Non-pigmented ciliary epithelial cell (primary cell): Measurements from ENCODE around the gene CUX1.
"Not testable (repeated sequence)": the region's sequence is repeated elsewhere in the genome, so short reads cannot be mapped to it uniquely, and the experiment has no call there.

Experiments
- DNase-seq: peaks from one replicate; pipeline ENCODE4 v3.0.0-alpha.2; 2010; ENCODE audit warnings: low read depth

The CUX1 gene

DNA sequence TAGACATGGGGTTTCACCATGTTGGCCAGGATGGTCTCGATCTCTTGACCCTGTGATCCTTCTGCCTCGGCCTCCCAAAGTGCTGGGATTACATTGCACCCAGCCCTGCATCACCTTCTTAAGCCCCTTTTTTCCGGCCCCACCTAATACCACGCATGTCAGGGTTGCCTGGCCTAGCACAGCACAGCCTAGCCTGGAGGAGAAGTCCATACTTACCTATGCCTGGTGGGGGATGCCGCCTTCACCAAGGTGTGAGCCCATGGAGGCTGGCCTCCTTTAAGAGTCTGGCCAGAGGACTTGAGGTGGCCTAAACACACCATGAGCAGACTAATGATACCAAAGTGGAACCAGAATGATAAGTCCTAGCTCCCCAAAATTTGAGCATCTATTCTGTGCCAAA is 22.0 kb upstream of the CUX1 start:
- no peak for DNase-seq

DNA sequence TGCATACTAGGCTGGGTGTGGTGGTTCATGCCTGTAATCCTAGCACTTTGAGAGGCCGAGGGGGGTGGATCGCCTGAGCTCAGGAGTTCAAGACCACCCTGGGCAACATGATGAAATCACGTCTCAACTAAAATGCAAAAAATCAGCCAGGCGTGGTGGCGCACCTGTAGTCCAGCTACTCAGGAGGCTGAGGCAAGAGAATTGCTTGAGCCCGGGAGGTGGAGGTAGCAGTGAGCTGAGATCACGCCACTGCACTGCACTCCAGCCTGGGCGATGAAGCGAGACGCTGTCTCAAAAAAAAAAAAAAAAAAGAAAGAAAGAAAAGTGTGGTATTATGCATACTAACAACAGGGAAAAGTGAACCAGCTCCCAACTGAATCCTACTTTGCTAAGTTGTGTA is 19.3 kb upstream of the CUX1 start:
- DNase-seq = not testable (repeated sequence)

DNA sequence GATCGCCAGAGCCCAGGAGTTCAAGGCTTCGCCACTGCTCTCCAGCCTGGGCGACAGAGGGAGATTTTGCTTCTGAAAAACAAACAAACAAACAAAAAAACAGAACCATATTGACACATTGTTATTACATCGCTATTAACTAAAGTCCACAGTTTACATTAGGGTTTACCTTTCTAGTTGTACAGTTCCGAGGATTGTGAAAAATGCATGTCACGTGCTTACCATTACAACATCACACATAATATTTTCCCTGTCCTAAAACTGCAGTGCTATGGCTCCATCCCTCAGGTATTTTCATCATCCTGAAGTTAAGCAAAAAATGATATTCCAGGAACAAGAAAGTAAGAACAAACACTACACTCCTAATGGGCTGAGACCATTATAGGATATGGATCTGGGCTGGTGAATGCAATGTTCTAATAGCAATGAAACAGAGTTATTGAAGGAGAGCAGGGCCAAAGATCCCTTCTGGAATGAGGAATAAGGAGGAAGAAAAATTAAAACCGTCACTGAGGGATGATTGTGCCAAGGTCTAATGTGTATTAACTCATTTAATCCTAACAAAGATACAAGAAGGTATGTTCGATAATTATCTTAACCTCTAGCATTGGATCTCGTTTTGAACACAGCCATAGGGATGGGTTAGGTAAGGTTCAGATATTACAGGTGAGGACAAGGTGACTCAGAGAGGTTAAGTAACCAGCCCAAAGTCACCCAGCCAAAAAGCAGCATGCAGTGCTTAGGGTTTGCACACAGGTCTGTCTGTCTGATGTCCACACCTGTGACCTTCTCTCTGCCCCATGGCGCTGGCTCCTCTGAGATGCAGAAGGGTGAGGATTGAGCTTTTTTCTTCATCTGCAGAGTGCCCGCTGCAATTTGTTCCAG is 14.0 kb upstream of the CUX1 start:
- no peak for DNase-seq

DNA sequence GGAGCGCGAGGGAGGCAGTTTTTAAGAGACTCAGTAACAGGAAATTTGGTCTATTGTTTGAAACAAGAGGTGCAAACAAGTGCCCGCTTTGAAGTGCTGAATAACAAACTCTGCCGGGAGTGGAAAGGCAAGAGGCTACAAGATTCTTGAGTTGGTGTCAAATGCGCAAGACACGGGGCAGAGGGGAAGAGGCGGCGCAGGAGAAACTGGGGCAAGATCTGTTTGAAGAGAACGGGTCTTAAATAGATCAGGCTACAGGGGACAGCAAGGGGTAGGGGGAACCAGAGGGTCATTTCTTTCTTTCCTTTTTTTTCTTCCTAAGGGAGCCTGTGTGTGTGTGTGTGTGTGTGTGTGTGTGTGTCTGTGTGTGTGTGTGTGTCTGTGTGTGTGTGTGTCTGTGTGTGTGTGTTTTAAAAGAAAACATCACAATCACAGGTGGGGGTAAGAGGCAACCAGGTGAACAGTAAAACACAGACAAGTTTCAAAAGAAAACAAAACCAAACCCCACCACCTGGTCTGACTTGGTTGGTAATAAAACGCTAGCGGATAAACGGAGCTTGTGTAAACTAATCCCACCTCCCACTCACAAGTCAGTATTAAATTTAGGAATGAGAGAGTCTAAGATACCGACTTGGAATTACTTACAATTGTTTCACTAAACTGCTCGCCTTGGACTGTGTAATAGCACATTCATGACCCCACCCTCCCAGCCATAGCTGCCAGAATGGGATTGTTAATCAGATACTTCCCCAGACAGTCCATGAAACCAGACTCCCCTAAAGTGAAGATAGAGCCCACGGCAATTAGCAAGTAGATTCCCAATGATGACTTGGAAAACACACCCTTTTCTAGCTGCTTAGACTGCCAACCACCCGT is 13.1 kb upstream of the CUX1 start:
- DNase-seq = no peak

DNA sequence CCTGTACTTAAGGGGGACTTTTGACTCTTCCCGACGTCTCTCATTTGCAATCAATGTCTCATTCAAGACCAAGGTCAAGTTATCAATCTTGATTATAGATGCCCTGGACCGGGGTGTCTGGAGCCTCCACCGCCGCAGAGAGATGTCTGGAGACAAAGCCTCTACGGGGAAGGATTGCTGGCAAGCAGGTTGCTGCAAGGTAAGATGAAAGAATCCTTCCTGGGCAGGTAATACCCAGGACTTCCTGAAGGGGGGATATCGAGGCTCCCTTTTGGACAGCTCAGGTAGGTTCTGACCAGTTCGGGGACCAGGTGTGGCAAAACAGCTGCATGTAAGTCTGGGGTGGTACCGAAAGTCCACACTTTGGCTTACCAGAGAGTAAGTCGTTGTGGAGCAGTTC is 12.5 kb upstream of the CUX1 start:
- DNase-seq = no peak

DNA sequence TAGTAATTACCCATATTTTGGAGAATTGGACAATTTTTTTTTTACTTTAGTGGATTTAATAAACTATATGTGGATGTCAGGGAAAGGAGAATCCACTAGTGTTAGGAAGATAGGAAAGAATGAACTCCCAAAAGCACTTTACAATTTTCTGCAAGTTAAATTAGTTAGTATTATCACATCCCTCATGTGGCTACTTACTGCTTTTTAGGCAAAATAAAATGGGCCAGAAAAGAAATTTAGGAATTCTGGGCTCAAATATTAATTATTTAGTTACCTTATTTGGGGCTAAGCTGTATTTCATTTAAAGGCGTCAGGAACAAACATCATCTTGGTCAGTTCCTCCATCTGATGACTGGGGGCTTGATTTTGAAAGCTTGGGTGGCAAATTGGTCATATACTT is 4.8 kb upstream of the CUX1 start:
- no peak for DNase-seq

DNA sequence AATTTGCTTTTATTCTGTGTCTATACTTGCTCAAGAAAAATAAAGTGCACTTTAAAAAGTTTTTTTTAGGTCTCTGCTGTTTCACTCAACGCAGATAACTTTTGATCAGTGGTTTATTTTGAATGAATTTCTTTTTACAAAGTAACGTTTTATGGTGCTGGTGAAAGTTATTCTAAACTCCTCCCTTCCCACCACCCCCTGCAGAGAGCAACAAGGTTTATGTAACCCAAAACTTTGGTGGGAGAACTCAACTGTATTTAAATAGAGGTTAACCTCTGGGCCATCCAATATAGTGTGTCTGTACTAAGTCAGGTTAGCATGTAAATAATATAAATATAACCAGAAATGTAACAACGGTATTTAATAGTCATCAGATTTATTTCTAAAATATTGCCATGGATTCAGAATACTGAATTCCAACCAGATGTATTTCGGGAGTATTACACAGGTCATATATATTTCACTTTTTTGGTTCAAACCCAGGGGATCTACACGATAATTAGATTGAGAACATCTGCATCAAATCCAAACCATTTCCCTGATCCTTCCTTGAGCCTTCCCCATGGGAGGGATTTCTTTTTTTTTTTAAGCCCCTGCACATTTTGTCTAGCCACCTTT is 3.9 kb upstream of the CUX1 start:
- DNase-seq = no peak

DNA sequence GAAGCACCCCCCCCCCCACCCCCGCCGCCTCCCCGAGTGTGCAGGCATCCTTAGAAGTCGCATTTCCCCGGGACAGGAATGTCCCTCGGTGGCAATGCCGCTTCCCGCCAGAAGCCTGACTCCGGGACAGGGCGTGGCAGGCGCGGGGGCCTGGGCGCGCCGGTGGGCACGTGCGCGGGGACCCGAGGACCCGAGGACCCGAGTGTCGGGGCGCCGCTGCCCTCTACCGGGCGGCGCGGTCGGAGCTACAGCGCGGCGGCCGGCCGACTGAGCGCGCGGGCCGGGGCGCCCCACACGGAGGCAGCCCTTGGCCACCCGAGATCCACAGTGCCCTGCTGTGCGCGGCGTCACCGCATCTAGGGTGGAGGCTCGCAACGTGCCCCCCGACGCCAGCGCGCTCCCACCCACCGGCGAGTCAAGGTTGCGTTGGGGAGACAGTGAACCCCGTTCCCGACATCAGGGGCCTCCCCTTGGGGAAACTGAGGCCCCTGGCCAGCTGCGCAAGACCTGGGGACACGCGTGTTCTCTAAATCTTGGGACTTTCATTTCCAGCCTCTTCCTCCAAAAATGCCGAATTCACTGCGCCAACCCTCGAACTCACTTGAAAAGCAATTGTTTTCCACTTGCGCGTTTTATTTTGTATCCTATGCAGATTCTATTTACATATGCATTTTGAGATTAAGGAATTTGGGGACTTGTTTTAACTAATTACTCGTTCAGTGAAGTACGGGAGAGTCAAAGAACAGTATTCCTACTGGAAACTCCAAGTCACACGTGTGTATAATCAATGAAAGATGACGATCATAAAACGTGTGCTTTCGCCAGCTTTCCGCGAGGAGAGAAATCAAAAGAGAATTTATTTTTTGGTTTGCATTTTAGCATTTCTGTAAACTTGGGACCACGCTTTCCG is 3.1 kb upstream of the CUX1 start:
- no peak for DNase-seq

DNA sequence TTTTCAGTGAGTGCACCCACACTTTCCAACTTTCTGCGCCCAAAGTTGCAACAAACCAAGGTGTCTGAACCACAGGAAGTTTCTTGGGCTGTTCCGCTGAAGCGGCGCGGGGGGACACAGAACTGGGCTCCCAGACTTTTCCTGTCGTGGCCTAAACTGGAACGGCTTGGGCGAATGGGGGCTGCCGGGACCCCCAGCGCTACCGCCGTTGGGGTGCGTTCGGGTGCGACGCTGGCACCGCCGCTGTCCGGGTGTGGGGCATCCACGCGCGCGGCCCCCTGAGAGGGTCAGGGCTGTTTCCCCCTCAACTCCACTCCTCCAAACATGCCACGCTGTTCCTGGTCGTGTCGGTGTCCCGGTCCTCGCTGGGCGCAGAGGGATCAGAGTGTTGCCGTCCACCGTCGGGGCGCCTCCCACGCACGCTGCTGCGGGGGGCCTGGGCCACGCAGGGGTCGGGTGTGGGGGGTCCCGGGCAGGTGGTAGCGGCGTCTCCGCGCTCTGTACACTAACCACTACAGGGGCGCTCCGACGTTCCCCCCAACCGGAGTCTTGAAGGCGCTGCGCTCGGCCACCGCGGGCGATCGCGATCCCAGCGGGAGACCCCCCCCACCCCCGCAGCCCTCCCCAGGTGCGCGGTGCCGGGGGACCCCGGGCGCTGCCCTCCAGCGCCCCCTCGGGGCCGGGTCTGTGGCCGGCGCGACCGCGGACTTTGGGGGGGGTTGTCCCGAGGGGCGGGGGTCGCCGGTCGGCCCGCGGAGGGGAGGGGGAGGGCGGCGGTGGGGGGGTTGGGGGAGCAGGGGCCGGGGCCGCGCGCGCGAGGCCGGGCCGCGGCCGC is 2.2 kb upstream of the CUX1 start:
- no peak for DNase-seq

DNA sequence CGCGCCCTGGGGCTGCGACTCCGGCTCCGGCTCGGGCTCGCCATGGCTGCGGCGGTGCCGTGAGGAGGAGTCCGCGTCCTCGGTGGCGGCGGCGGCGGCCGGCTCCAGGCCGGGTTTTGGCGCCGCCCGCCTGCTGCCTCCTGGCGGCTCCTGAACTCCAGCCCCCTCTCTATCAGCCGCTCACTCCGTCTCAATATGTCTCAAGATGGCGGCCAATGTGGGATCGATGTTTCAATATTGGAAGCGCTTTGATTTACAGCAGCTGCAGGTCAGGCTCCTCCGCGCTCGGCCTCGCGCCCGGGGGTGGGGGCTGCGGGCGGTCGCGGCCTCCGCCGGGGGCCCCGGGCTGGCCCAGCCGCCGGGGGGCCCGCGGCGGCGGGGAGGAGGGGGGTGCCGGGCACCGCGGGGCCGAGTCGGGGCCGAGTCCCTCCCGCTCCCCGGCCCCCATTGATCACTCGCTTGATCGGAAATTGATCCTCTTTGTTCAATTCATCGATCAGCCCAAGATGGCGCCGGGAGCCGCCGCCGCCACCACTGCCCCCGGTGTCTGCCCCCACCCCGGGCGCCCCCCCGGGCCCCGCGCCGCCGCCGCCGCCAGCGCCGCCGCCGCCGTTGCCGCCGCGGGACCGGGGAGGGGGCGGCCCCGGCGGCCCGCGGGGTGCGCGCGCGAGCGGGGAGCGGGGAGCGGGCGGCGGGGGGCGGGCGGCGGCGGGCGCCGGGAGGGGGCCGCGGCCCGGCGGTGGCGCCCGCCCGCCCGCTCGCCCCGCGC is 1.4 kb upstream of the CUX1 start:
- peak; percentile 18 for DNase-seq

DNA sequence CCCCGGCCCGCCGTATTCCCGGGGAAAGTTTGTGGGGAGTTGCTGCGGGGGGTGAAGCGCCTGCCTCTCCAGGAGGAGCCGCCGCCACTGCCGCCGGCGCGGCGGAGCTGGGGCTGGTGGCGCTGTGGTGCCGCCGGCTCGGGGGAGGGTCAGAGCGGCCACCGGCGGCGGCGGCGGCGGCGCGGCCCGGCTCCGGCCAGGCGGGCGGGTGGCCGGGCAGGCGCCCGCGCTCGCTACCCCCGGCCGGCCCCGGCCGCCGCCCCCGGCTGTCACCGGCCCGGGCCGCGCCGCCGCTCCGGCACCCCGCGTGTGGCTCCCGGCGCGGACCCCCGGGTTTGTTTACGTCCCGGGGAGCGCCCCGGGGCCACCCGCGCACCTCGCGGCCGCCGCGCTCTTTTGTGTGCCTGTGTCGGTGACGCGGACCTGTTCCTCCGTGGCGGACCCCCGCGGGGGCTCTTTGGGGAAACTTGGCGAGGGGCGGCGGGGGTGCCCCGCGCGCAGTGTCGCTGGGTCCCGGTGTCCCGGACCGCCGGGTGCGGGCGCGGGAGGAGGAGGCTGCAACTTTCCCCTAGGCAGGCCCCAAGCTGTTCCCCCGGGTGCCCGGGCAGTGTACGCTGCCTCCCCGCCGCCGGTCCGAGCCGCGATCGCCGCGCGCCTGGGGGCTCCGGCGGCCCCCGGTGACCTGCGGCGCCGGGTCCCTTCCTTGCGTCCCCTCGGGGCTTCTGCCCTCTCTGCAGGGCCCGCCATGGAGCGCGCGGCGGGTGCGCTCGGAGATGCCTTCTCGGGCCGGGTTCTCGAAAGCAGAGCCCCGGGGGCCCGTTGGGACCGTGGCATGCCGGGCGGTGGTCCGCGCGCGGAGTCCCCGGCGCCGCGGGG is 593 bp upstream of the CUX1 start:
- no peak for DNase-seq

DNA sequence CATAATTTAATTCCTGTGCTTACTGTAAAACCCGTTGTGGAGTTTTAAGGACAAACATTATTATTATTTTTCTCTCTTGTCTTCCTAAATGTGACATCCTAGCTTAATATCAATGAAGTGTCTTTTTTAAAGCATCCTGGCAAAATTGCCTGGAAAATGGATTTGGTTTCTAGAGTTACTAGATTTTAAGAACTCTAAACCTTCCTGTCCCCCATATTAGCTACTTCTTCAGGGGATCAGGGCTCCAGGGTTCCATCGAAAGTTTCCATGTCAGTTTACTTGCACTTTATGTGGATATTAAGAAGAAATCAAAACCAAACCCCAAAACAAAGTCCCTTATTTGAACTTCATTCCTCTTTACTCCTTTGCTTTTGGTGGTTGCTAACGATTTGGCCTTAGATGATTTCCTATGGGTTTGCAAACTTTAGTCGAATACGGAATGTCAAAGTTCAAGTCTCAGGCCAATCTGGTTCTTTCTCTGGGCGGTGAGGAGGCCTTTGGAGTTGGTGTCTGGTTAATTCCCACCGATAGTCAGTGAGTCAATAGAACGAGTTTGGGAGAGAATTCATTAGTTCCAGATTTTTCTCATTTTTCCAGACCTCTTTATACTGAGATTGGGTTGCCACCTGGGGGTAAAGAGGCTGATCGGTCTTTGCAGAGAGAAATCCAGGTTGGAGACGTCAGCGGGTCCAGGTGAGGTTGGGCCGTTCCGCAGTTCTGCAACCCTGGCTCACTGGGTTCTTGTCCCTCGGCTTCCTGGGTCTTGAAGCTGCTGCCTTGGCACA is 1.1 kb downstream of the CUX1 start:
- no peak for DNase-seq

DNA sequence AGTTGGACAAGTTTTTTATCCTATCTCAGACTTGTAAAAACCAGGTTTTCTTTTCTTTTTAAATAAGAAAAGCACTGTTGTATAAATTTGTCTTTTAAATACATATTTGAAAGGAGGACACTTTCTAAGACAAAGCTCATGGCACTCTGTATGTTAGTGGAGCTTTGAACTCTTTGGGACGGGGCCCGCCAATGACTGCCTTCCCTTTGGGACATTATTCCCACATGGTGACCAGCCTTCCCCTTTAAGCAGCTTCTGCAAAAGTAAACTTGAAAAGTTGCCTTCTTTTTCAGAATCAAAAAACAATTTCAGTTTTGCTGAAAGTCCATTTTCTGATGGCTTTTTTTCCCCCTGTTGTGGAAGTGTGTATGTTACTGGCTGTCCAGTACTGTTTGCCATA is 1.8 kb downstream of the CUX1 start:
- no peak for DNase-seq

DNA sequence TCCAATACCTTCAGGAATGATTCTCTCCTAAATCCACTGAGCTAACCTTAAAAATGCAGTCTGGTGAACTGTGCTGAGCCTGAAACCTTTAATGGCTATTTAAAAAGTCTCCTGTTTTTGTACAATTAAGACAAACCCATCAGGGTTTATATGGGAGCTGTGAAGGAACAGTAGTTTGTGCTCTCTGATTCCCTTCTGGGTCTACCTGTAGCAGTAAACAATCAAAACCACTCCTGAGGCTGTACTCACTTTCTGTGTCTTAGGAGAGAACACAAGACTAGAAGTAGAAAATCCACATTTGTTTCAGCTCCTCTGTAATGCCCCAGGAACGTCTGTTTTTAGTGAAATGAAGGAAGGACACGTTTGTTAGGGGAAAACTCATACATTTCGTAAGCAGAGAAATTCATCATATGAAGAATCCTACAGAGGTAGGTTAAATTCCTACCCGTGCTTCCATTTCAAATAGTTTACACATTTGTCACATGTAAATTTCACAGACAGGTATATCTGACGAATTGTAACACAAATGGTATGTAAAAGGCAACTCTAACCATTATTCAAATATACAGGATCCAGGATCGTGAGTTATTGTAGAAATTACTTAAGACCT is 2.6 kb downstream of the CUX1 start:
- DNase-seq = no peak

DNA sequence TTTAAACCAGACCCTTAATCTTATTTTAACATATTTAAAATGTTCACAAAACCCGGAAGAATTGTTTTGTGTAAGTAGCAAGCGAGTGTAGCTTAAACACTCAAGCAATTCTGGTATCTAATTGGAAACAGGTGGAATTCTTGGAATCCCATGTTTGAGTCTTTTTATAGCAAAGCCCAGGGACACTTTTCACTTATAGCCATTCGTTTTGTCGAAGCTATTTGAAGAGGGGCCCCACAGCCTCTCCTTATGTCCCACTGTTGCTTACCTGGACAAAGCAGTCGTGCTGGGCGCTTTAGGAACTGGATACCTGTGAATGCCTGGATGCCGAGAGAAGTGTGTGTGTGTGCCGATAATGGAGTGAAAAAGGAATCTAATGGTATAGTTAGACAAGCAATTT is 3.3 kb downstream of the CUX1 start:
- no peak for DNase-seq

DNA sequence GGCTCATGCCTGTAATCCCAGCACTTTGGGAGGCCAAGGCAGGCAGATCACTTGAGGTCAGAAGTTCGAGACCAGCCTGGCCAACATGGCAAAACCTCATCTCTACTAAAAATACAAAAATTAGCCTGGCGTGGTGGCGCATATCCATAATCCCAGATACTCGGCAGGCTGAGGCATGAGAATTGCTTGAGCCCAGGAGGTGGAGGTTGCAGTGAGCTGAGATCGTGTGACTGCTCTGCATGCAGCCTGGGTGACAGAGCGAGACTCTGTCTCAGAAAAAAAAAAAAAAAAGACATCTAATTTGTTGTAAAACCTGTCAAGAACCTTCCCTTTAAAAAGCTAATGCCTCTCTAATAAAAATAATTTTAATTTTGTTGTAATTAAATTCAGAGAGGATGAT is 5.2 kb downstream of the CUX1 start:
- not testable (repeated sequence) for DNase-seq

DNA sequence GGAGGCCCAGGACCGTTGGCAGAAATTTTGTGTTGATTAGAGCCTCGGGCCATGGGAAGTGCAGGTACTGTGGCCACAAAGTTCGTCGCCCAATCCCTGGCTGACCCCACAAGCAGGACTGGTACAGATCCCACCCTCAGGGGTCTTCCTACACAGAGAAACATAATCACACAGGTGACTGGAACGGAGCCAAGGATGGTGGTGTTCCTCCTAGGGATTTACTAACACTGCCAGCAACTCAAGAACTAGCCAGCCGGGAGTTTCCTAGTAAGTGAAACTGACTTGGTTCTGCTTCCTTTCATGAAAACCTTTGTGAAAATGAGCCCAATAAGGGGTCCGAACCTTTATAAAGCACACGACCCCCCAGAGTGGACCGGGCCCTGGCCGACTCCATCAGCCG is 5.7 kb downstream of the CUX1 start:
- no peak for DNase-seq

DNA sequence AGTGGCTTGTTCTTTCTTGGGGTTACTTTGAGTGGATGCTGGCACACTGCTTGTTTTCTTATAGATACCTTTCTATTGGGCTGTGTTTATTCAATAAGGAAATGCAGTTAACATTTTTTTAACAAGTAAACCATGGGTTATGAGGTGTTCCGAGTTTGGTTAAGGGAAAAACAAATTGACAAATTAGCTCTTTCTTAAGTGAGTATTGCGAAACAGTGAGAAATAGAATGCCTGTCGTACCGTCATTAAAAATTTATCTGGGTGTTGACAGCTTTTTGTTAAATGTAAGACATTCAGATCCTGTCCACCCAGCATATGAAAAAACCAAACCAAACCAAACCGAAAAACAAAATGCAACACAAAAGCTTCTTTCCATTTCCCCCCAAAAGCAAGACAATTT is 6.2 kb downstream of the CUX1 start:
- no peak for DNase-seq
